ENCODE measurements around the gene MACROD2.
"Not testable (repeated sequence)": the region's sequence is repeated elsewhere in the genome, so short reads cannot be mapped to it uniquely, and the experiment has no call there.

MACROD2 gene

GRCh38 chr20:15512916-15513315 is 1517.6 kb downstream of the MACROD2 start:
- no peak for DNase-seq (ENCODE audit: low read depth in 3 of 3)

- no peak for DNase-seq (ENCODE audit: low read depth in 3 of 3)
Measured at GRCh38 chr20:15515691-15516090, 1520.4 kb downstream of the MACROD2 start.

GRCh38 chr20:15520930-15521524 is 1525.7 kb downstream of the MACROD2 start:
- DNase-seq (ENCODE audit: low read depth in 3 of 3): no peak

GRCh38 chr20:15523400-15523799 is 1528.1 kb downstream of the MACROD2 start:
- no peak for DNase-seq (ENCODE audit: low read depth in 3 of 3)

- DNase-seq (ENCODE audit: low read depth in 3 of 3): no peak
Measured at GRCh38 chr20:15528391-15529111, 1533.2 kb downstream of the MACROD2 start.

GRCh38 chr20:15535863-15536262 is 1540.5 kb downstream of the MACROD2 start:
- DNase-seq (ENCODE audit: low read depth in 3 of 3): no peak

- DNase-seq (ENCODE audit: low read depth in 3 of 3): not testable (repeated sequence)
Measured at GRCh38 chr20:15537200-15537599, 1541.9 kb downstream of the MACROD2 start.

GRCh38 chr20:15542655-15543054 is 1547.3 kb downstream of the MACROD2 start:
- no peak for DNase-seq (ENCODE audit: low read depth in 3 of 3)

GRCh38 chr20:15544742-15545141 is 1549.4 kb downstream of the MACROD2 start:
- DNase-seq (ENCODE audit: low read depth in 3 of 3): no peak

- no peak for DNase-seq (ENCODE audit: low read depth in 3 of 3)
Measured at GRCh38 chr20:15546525-15547023, 1551.3 kb downstream of the MACROD2 start.

GRCh38 chr20:15547119-15547518 is 1551.8 kb downstream of the MACROD2 start:
- no peak for DNase-seq (ENCODE audit: low read depth in 3 of 3)

- DNase-seq (ENCODE audit: low read depth in 3 of 3): no peak
Measured at GRCh38 chr20:15550116-15550870, 1555.0 kb downstream of the MACROD2 start.

- no peak for DNase-seq (ENCODE audit: low read depth in 3 of 3)
Measured at GRCh38 chr20:15555913-15556312, 1560.6 kb downstream of the MACROD2 start.

GRCh38 chr20:15556869-15557268 is 1561.6 kb downstream of the MACROD2 start:
- DNase-seq (ENCODE audit: low read depth in 3 of 3): no peak

GRCh38 chr20:15561070-15561569 is 1565.8 kb downstream of the MACROD2 start:
- no peak for DNase-seq (ENCODE audit: low read depth in 3 of 3)

GRCh38 chr20:15561707-15562404 is 1566.5 kb downstream of the MACROD2 start:
- no peak for DNase-seq (ENCODE audit: low read depth in 3 of 3)

GRCh38 chr20:15563836-15564235 is 1568.5 kb downstream of the MACROD2 start:
- no peak for DNase-seq (ENCODE audit: low read depth in 3 of 3)

GRCh38 chr20:15564981-15565380 is 1569.7 kb downstream of the MACROD2 start:
- DNase-seq (ENCODE audit: low read depth in 3 of 3): no peak

- DNase-seq (ENCODE audit: low read depth in 3 of 3): no peak
Measured at GRCh38 chr20:15565786-15566185, 1570.5 kb downstream of the MACROD2 start.

- no peak for DNase-seq (ENCODE audit: low read depth in 3 of 3)
Measured at GRCh38 chr20:15567219-15567618, 1571.9 kb downstream of the MACROD2 start.

- no peak for DNase-seq (ENCODE audit: low read depth in 3 of 3)
Measured at GRCh38 chr20:15570156-15570555, 1574.8 kb downstream of the MACROD2 start.

GRCh38 chr20:15571056-15571455 is 1575.7 kb downstream of the MACROD2 start:
- DNase-seq (ENCODE audit: low read depth in 3 of 3): no peak

All from stimulated activated CD4-positive, alpha-beta T cell treated with anti-CD3 and anti-CD28 coated beads, TNF-alpha, amount 100 ng/mL, for 48 hours (primary cell).